DOHH2 (cell line): ENCODE results near the gene PACRGL.

Source experiments
- H3F3A ChIP-seq: fragments of 200-600 bp; sonication (generic), shearing (Covaris generic); 2 replicates; pipeline ENCODE4 v1.6.0; 2016; ENCODE audit warnings: antibody characterized with exemption, mild to moderate bottlenecking; ENCODE audit not compliant: control insufficient read depth, insufficient read depth
- H3K27ac ChIP-seq: fragments of 200-600 bp; sonication (generic); 2 replicates; pipeline ENCODE4 v1.5.1; 2014; ENCODE audit warnings: low read depth, mild to moderate bottlenecking, low read length, moderate library complexity
- H3K27me3 ChIP-seq: fragments of 200-600 bp; sonication (generic); 2 replicates; pipeline ENCODE4 v1.6.1; 2014; ENCODE audit warnings: mild to moderate bottlenecking, low read length, mixed read lengths; ENCODE audit not compliant: control insufficient read depth
- H3K36me3 ChIP-seq: fragments of 200-600 bp; sonication (generic); 2 replicates; pipeline ENCODE4 v1.6.1; 2014; ENCODE audit warnings: mild to moderate bottlenecking, low read length, moderate library complexity, mixed read lengths; ENCODE audit not compliant: control insufficient read depth
- H3K4me1 ChIP-seq: fragments of 200-600 bp; sonication (generic); 2 replicates; pipeline ENCODE4 v1.6.1; 2014; ENCODE audit warnings: mild to moderate bottlenecking, low read length, mixed read lengths; ENCODE audit not compliant: control insufficient read depth
- H3K4me2 ChIP-seq: fragments of 200-600 bp; sonication (generic); 2 replicates; pipeline ENCODE4 v1.6.0; 2014; ENCODE audit warnings: mild to moderate bottlenecking, low read length, moderate library complexity
- H3K4me3 ChIP-seq: fragments of 200-600 bp; sonication (generic); 2 replicates; pipeline ENCODE4 v1.5.1; 2014; ENCODE audit warnings: mild to moderate bottlenecking, low read length, mixed read lengths
- H3K79me2 ChIP-seq: fragments of 200-600 bp; sonication (generic); 2 replicates; pipeline ENCODE4 v1.6.1; 2014; ENCODE audit warnings: mild to moderate bottlenecking, low read length, mixed read lengths; ENCODE audit not compliant: control insufficient read depth
- H3K9me2 ChIP-seq: fragments of 200-600 bp; sonication (generic); replicated peaks from 2 replicates; pipeline ENCODE4 v1.6.1; 2014; ENCODE audit warnings: mild to moderate bottlenecking, low read length, mixed read lengths; ENCODE audit not compliant: control insufficient read depth
- H3K9me3 ChIP-seq: fragments of 200-600 bp; sonication (generic); 2 replicates; pipeline ENCODE4 v1.6.1; 2014; ENCODE audit warnings: antibody characterized with exemption, low read length, mixed read lengths; ENCODE audit not compliant: control insufficient read depth, insufficient read depth
- H4K20me1 ChIP-seq: fragments of 200-600 bp; sonication (generic); 2 replicates; pipeline ENCODE4 v1.6.0; 2014; ENCODE audit warnings: low read depth, mild to moderate bottlenecking, antibody characterized with exemption, low read length, moderate library complexity; ENCODE audit not compliant: control insufficient read depth, insufficient read depth
- EZH2phosphoT487 ChIP-seq: fragments of 200-600 bp; sonication (generic); IDR thresholded peaks from 2 replicates; pipeline ENCODE4 v1.6.1; 2017; ENCODE audit warnings: borderline replicate concordance, mild to moderate bottlenecking, antibody characterized with exemption, low read length, moderate library complexity, mixed read lengths
- TF ChIP-seq, protein P1 (sequence below): fragments of 200-600 bp; sonication (generic); IDR thresholded peaks from one replicate; pipeline ENCODE4 v1.5.1; 2014; ENCODE audit warnings: antibody characterized with exemption, mild to moderate bottlenecking, low read depth, low read length; ENCODE audit not compliant: poor library complexity, severe bottlenecking

The PACRGL gene

DNA sequence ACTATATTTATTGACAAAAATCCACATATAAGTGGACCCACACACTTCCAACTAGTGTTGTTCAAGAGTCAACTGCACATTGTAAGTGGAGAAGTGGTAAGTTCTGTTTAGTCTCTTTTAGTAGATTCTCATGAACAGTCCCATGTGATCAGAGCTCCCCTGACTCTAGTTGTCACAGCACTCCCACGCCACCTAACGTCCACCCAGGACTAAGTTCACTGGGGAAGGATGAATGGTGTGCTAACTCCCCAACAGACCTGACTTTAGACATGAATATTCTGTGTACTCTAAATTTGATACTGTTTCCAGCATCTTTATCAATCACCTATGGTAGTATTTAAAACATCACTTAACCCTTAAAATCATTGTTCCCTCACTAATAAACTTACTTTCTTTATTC, 59.8 kb downstream of the PACRGL start:
- Histone ChIP-seq H3K36me3 (no peaks in the 10 kb centered on the region), H3K4me1 (no peaks in the 10 kb centered on the region), H3K27ac (no peak overlapping the region), H3K27me3 (no peaks in the 10 kb centered on the region), H3K4me2 (no peak overlapping the region), H4K20me1 (no peaks in the 10 kb centered on the region), H3K4me3 (no peak overlapping the region), H3K79me2 (no peaks in the 10 kb centered on the region), H3F3A (no peaks in the 10 kb centered on the region), H3K9me2 (no peaks in the 10 kb centered on the region), H3K9me3 (no peaks in the 10 kb centered on the region)
- no peak for TF ChIP-seq EZH2phosphoT487
- TF ChIP-seq, protein P1, sequence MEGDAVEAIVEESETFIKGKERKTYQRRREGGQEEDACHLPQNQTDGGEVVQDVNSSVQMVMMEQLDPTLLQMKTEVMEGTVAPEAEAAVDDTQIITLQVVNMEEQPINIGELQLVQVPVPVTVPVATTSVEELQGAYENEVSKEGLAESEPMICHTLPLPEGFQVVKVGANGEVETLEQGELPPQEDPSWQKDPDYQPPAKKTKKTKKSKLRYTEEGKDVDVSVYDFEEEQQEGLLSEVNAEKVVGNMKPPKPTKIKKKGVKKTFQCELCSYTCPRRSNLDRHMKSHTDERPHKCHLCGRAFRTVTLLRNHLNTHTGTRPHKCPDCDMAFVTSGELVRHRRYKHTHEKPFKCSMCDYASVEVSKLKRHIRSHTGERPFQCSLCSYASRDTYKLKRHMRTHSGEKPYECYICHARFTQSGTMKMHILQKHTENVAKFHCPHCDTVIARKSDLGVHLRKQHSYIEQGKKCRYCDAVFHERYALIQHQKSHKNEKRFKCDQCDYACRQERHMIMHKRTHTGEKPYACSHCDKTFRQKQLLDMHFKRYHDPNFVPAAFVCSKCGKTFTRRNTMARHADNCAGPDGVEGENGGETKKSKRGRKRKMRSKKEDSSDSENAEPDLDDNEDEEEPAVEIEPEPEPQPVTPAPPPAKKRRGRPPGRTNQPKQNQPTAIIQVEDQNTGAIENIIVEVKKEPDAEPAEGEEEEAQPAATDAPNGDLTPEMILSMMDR, result peak; percentile 35

DNA sequence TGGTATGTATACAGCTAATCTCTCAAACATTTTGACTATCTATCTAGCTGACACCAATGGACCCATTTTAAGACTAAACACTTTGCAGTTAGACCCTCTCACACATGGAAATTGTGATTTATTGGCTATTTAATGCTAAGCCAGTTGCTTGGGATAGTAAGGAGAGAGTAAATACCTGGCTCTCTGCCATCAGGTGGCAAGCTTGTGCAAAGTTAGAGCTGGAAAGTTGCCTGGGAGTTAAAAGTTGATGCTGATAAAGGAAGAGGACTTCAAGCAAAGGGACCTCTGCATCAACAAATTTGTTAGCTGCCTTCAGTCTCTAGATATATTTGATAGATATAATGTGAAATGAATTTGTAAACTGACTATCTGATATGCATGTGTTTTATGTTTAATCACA, 61.1 kb downstream of the PACRGL start:
- Histone ChIP-seq H3K4me1 (no peaks in the 10 kb centered on the region), H3K4me3 (no peak overlapping the region), H4K20me1 (no peaks in the 10 kb centered on the region), H3K36me3 (no peaks in the 10 kb centered on the region), H3F3A (no peaks in the 10 kb centered on the region), H3K79me2 (no peaks in the 10 kb centered on the region), H3K27ac (no peak overlapping the region), H3K9me3 (no peaks in the 10 kb centered on the region), H3K9me2 (no peaks in the 10 kb centered on the region), H3K27me3 (no peaks in the 10 kb centered on the region), H3K4me2 (no peak overlapping the region)
- TF ChIP-seq, protein P1, result no peak
- no peak for TF ChIP-seq EZH2phosphoT487

DNA sequence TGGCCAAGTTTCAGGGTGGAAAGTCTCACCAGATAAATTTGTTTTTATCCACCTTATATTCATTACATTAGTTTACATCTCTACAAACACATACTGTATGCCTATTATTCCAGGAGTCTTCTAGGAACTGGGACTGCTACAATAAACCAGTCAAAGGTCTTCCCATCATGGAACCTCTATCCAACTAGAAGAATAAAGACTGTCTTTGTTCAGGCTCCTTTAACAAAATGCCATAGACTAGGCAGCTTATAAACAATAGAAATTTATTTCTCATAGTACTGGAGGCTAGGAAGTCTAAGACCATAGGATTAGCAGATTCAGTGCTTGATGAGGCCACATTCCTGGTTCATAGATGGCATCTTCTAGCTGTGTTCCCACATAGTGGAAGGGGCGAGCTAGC, 61.6 kb downstream of the PACRGL start:
- Histone ChIP-seq H4K20me1 (no peaks in the 10 kb centered on the region), H3K36me3 (no peaks in the 10 kb centered on the region), H3K79me2 (no peaks in the 10 kb centered on the region), H3K4me1 (no peaks in the 10 kb centered on the region), H3K27me3 (no peaks in the 10 kb centered on the region), H3K9me2 (no peaks in the 10 kb centered on the region), H3K4me2 (no peak overlapping the region), H3K4me3 (no peak overlapping the region), H3K27ac (no peak overlapping the region), H3K9me3 (no peaks in the 10 kb centered on the region), H3F3A (no peaks in the 10 kb centered on the region)
- no peak for TF ChIP-seq EZH2phosphoT487
- TF ChIP-seq, protein P1, result no peak
